Neuron (in vitro differentiated cells): ENCODE measurements around the gene PPP6R3.
"Not testable (repeated sequence)": the region's sequence is repeated elsewhere in the genome, so short reads cannot be mapped to it uniquely, and the experiment has no call there.

Source experiments
- H2AFZ ChIP-seq: one replicate; pipeline ENCODE4 v1.6.1; 2013; ENCODE audit warnings: low read depth, mild to moderate bottlenecking, inconsistent platforms, low read length, moderate library complexity
- H3K27me3 ChIP-seq: one replicate; pipeline ENCODE4 v1.6.1; 2013; ENCODE audit warnings: low read length; ENCODE audit not compliant: insufficient read depth
- H3K36me3 ChIP-seq: one replicate; pipeline ENCODE4 v1.6.1; 2013; ENCODE audit warnings: low read length; ENCODE audit not compliant: insufficient read depth
- H3K4me1 ChIP-seq: one replicate; pipeline ENCODE4 v1.6.1; 2013; ENCODE audit warnings: low read length; ENCODE audit not compliant: insufficient read depth
- H3K4me3 ChIP-seq: 2 replicates; pipeline ENCODE4 v1.5.1; 2013; ENCODE audit warnings: mild to moderate bottlenecking, low read length, moderate library complexity
- H3K9me3 ChIP-seq: one replicate; pipeline ENCODE4 v1.6.1; 2013; ENCODE audit warnings: low read length

Gene PPP6R3

GRCh38 chr11:68437927-68438657 is 22.5 kb upstream of the PPP6R3 start:
- H2AFZ ChIP-seq, result no peak overlapping the region

GRCh38 chr11:68438658-68439259 is 21.8 kb upstream of the PPP6R3 start:
- Histone ChIP-seq H3K9me3 (no peaks in the 10 kb centered on the region), H3K4me3 (no peak overlapping the region), H3K27me3 (no peaks in the 10 kb centered on the region), H3K36me3 (peaks cover 53% of the 10 kb centered on the region), H2AFZ (no peak overlapping the region), H3K4me1 (peaks cover 4% of the 10 kb centered on the region)

More at GRCh38 chr11:68437927-68438657, 22.5 kb upstream of the PPP6R3 start:
- H3K27me3 ChIP-seq, result no peaks in the 10 kb centered on the region
- H3K4me3 ChIP-seq, result no peak overlapping the region
- peaks cover 4% of the 10 kb centered on the region for H3K4me1 ChIP-seq
- H3K9me3 ChIP-seq, result no peaks in the 10 kb centered on the region
- H3K36me3 ChIP-seq, result peaks cover 58% of the 10 kb centered on the region

- no peaks in the 10 kb centered on the region for H3K27me3 ChIP-seq
Measured at GRCh38 chr11:68439355-68440065, 21.0 kb upstream of the PPP6R3 start.

GRCh38 chr11:68440224-68440623 is 20.3 kb upstream of the PPP6R3 start:
- no peak overlapping the region for H3K4me3 ChIP-seq
- peaks cover 4% of the 10 kb centered on the region for H3K4me1 ChIP-seq
- H3K36me3 ChIP-seq, result peaks cover 43% of the 10 kb centered on the region
- H2AFZ ChIP-seq, result no peak overlapping the region
- H3K9me3 ChIP-seq, result no peaks in the 10 kb centered on the region
- no peaks in the 10 kb centered on the region for H3K27me3 ChIP-seq

More at GRCh38 chr11:68439355-68440065, 21.0 kb upstream of the PPP6R3 start:
- Histone ChIP-seq H3K4me1 (peaks cover 4% of the 10 kb centered on the region), H3K4me3 (no peak overlapping the region), H3K36me3 (peaks cover 50% of the 10 kb centered on the region), H3K9me3 (no peaks in the 10 kb centered on the region), H2AFZ (no peak overlapping the region)

GRCh38 chr11:68441466-68442230 is 18.9 kb upstream of the PPP6R3 start:
- Histone ChIP-seq H2AFZ (no peak overlapping the region), H3K4me3 (no peak overlapping the region), H3K9me3 (no peaks in the 10 kb centered on the region), H3K27me3 (no peaks in the 10 kb centered on the region), H3K4me1 (peaks cover 4% of the 10 kb centered on the region), H3K36me3 (peaks cover 42% of the 10 kb centered on the region)

GRCh38 chr11:68442433-68442832 is 18.1 kb upstream of the PPP6R3 start:
- Histone ChIP-seq H3K9me3 (no peaks in the 10 kb centered on the region), H3K4me1 (peaks cover 4% of the 10 kb centered on the region), H3K27me3 (no peaks in the 10 kb centered on the region), H3K36me3 (peaks cover 42% of the 10 kb centered on the region), H2AFZ (no peak overlapping the region), H3K4me3 (no peak overlapping the region)

GRCh38 chr11:68444566-68444965 is 16.0 kb upstream of the PPP6R3 start:
- Histone ChIP-seq H3K36me3 (peaks cover 45% of the 10 kb centered on the region), H2AFZ (no peak overlapping the region), H3K27me3 (no peaks in the 10 kb centered on the region), H3K4me1 (peaks cover 4% of the 10 kb centered on the region), H3K9me3 (no peaks in the 10 kb centered on the region), H3K4me3 (no peak overlapping the region)

GRCh38 chr11:68445531-68446035 is 15.0 kb upstream of the PPP6R3 start:
- Histone ChIP-seq H3K4me3 (no peak overlapping the region), H2AFZ (no peak overlapping the region), H3K4me1 (peaks cover 4% of the 10 kb centered on the region), H3K27me3 (no peaks in the 10 kb centered on the region), H3K36me3 (peaks cover 38% of the 10 kb centered on the region), H3K9me3 (no peaks in the 10 kb centered on the region)

GRCh38 chr11:68446046-68446725 is 14.4 kb upstream of the PPP6R3 start:
- Histone ChIP-seq H2AFZ (no peak overlapping the region), H3K4me1 (peaks cover 4% of the 10 kb centered on the region), H3K9me3 (no peaks in the 10 kb centered on the region), H3K36me3 (peaks cover 37% of the 10 kb centered on the region), H3K27me3 (no peaks in the 10 kb centered on the region), H3K4me3 (no peak overlapping the region)

GRCh38 chr11:68447015-68447801 is 13.3 kb upstream of the PPP6R3 start:
- Histone ChIP-seq H3K4me3 (no peak overlapping the region), H3K27me3 (no peaks in the 10 kb centered on the region), H2AFZ (no peak overlapping the region), H3K4me1 (no peaks in the 10 kb centered on the region), H3K36me3 (peaks cover 30% of the 10 kb centered on the region), H3K9me3 (no peaks in the 10 kb centered on the region)

- H3K36me3 ChIP-seq, result peaks cover 27% of the 10 kb centered on the region
- not testable (repeated sequence) for H2AFZ ChIP-seq, H3K4me3 ChIP-seq, H3K4me1 ChIP-seq, H3K27me3 ChIP-seq, H3K9me3 ChIP-seq
Measured at GRCh38 chr11:68447914-68448313, 12.6 kb upstream of the PPP6R3 start.

GRCh38 chr11:68448604-68449011 is 11.9 kb upstream of the PPP6R3 start:
- Histone ChIP-seq H3K27me3 (no peaks in the 10 kb centered on the region), H3K4me1 (no peaks in the 10 kb centered on the region), H3K9me3 (no peaks in the 10 kb centered on the region), H3K36me3 (peaks cover 27% of the 10 kb centered on the region), H2AFZ (no peak overlapping the region), H3K4me3 (no peak overlapping the region)
